Jurkat, Clone E6-1 (cell line): ENCODE data around the gene UBN1.

Source experiments
- DNase-seq: peaks from one replicate; pipeline ENCODE4 v3.0.0-alpha.2; 2011; ENCODE audit warnings: low read depth, low spot score
- H3K4me3 ChIP-seq: 2 replicates; pipeline ENCODE4 v1.5.1; 2011; ENCODE audit warnings: mild to moderate bottlenecking, low read length, control low read depth, moderate library complexity

The UBN1 gene

DNA sequence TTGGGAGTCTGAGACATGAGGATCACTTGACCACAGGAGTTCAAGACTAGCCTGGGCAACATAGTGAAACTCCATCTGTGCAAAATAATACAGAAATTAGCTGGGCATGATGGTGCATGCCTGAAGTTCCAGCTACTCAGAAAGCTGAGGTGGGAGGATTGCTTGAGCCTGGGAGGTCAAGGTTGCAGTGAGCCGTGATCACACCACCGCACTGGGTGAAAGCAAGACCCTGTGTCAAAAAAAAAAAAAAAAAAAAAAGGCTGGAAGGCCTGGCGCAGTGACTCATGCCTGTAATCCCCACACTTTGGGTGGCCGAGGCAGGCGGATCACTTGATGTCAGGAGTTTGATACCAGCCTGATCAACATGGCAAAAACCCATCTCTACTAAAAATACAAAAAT lies 8.1 kb downstream of the UBN1 start:
- no peak overlapping the region for H3K4me3 ChIP-seq
- DNase-seq = no peak

DNA sequence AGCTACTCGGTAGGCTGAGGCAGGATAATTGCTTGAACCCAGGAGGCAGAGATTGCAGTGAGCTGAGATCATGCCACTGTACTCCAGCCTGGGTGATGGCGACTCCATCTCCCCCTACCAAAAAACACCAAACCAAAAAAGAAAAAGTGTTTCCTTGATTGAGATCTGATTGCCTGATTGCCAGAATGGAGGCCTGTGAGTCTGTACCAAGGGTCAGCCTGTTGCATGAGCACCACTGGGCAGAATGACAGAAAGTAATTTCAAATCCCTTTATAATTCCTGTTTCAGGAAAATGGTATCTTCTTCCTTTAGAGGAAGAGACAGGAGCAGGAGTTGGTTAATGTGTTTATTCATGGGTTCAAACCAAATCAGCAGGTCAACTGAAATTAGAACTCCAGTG lies 8.5 kb downstream of the UBN1 start:
- H3K4me3 ChIP-seq = no peak overlapping the region
- no peak for DNase-seq

DNA sequence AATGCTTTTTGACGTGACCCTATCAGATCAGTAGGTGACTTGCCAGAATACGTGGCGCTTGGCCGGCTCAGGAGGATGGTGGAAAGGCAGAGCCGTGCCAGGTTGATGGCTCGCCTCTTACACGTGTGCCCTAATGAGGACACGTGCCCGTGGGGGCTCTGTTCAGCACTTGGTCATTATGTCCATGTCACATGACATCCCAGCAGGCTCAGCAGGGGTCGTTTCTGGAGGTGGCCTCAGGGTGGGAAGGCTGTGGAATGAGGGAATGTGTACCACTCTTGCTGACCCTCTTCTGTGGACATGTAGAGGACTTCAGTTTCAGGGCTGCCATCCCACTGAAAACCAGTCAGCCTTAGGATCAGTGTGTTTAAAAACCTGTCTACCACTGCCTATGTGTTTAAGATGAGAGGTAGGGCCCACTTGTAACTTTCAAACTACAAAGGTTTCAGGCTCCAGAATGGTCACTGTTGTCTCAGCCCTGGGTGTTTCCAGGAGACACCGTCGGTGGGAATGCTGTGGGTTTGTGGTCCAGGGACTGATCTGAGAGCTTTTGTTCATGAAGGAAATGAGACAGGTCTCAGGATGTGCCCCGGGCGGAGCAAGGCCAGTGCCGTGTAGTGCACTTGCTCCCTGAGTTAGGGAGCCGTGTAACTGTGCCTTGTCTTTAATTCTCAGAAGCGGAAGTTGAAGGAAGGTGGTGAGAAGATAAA lies 12.1 kb downstream of the UBN1 start:
- no peak for DNase-seq
- H3K4me3 ChIP-seq = no peak overlapping the region

DNA sequence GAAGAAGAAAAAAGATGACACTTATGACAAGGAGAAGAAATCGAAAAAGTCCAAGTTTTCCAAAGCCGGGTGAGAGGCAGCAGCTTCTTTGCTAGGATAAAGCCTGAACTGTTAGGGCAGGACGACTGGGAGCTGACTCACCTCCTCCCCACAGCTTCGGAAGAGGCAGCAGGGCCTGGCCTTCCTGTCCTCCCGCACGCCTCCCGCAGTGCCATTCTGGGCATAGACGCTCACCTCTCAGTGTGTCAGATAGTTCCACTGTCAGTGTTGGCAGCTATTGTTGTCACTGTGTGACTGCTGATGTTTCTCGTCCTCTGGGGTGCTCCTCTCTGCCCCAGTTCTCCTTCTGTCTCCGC lies 12.6 kb downstream of the UBN1 start:
- DNase-seq = no peak
- no peak overlapping the region for H3K4me3 ChIP-seq

DNA sequence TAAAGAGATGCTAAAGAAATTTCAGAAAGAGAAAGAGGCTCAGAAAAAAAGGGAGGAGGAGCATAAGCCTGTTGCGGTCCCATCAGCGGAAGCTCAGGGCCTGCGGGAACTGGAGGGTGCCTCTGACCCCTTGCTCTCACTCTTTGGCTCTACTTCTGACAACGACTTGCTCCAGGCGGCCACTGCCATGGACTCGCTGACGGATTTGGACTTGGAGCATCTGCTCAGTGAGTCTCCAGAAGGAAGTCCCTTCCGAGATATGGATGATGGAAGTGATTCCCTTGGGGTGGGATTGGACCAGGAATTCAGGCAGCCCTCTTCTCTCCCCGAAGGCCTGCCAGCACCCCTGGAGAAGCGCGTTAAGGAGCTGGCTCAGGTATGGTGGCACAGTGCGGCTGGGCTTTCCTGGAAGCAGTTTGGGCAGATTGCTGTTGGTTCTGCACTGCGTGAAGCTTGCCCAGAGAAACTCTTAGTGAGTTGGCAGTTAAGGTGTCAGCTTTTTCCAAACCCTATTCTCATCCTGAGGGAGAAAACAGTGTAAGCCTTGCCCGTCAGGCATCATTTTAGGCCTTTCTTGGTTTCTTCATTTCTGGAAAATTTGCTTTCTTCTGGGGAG lies 13.6 kb downstream of the UBN1 start:
- no peak overlapping the region for H3K4me3 ChIP-seq
- no peak for DNase-seq

DNA sequence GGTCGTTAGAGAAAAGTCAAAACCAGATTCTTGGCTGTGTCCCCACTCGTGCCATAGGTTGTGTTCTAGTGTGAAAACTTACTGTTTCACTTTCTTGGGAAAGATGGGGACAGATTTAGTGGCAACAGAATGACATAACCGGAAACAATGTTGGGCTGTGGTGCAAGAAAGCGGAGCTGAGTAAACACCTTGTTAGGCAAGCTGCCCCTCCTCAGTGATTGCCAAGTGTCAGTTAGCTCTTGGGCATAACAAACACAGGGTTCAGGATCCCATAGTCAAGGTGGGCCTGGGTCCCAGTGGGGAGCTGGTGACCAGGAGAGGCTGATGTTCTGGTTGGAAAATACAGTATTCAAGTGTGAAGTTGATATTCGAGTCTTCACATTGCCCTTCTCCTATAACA lies 15.4 kb downstream of the UBN1 start:
- H3K4me3 ChIP-seq = no peak overlapping the region
- DNase-seq = no peak

DNA sequence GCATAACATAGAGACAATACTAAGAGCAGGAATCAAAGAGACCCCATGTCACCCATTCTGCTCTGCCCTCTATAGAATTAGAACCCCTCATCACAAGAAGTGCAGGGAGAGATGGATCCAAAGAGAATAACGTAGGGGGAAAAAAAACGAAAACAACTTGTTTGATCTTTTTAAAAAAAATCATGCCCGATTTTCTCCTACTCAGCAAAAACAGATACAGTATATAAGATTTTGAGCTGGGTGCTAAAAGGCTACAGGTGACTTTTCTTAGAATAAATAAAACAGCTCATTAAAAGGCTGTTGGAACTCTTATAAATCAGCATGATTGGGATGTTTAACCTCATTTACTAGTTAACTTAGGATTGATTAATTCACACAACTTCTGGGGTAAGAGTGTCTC lies 17.4 kb downstream of the UBN1 start:
- no peak overlapping the region for H3K4me3 ChIP-seq
- no peak for DNase-seq

DNA sequence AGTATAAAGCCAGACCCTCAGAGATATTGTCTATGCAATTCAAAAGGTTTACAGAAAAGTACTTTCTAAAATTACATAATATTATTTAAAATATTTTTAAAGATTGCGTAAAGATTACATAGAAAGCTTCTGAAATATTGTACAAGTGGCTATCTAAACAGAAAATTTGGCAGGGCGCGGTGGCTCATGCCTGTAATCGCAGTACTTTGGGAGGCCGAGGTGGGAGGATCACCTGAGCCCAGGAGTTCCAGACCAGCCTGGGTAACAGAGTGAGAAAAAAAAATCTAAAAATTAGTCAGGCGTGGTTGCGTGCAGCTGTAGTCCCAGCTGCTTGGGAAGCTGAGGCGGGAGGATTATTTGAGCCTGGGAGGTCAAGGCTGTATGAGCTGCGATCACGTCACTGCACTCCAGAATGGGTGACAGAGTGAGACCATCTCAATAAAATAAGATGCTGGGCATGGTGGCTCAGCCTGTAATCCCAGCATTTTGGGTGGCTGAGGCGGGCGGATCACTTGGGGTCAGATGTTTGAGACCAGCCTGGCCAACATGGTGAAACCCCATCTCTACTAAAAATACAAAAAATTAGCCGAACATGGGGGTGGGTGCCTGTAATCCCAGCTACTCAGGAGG lies 18.1 kb downstream of the UBN1 start:
- no peak overlapping the region for H3K4me3 ChIP-seq

DNA sequence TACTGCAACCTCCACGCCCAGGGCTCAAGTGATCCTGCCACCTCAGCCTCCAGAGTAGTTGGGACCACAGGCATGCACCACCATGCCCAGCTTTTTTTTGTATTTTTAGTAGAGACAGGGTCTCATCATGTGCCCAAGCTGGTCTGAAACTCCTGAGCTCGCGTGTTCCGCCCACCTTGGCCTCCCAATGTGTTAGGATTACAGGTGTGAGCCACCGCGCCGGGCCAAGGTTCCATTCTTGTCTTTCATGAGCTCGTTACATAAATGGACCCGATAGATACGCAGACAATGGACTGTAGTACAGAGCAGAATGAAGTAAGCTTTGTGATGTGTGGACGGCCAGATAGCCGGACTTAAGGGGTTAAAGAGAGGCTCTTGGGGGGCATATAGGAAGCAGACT lies 19.3 kb downstream of the UBN1 start:
- no peak for DNase-seq
- H3K4me3 ChIP-seq = no peak overlapping the region

More for the DNA sequence above, 18.1 kb downstream of the UBN1 start:
- no peak for DNase-seq

DNA sequence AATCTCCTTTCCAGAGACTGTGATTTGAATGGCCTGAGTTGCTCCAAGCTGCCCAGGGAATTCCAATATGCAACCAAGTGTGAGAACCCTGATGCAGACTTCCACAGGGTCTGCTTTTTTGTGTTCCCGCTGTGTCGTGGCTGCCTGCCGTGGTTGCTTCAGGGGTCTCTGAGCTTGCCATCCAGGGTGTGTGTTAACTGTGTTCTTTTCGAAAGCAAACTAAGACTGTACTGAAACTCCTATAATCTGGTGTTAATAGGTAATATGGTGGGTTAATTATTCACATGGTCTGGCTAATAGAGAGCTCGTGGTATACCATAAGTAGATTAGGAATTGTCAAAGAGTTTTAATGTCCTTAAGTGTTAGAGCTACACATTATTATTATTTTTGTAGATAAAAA lies 20.7 kb downstream of the UBN1 start:
- DNase-seq = no peak
- no peak overlapping the region for H3K4me3 ChIP-seq

DNA sequence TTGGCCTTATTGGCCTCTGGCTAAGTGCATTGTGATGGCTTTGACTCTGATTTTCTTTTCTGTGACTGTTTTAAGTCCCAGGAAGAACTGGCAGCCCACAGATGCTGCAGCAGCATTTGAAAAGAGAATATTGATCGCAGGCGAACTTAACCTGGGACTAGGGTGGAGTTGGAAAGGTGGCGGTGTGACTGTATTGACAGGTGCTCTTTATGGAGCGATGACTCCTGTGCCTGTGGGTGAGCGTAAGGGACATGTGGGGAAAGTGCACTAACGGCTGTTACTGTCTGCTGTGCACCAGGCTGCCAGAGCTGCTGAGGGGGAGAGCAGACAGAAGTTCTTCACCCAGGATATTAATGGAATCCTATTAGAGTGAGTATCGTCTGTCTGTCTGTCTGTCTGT lies 21.3 kb downstream of the UBN1 start:
- no peak overlapping the region for H3K4me3 ChIP-seq
- DNase-seq = no peak

DNA sequence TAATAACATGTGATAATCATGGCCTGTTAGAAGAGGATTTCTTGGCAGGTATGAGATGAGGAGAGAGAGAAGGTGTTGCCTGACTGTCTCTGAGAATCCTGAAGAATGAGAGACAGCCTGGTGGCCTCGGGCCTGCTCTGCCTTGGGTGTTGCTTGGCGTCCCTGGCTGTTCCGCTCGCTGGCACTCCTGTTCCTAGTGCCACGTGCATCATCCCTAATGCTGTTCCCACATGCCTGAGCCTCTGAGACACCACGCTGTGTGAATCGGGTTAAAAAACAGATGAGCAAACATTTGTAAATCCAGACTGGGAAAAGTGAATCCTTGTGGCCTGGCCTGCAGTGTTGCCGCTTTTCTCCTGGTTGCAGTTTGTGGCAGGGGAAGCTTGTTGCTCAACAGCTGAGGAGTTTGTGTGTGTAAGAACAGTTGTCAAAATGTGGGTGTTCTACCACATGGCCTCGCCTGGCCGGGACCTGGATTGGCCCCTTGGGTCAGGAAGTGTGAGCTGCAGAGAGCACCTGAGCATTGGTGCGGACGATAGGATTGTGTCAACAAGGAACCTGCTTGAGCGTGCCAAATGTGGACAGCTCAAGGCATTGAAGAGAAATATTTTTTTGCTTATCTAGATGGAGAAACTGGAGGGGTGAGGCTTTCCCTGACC lies 22.0 kb downstream of the UBN1 start:
- H3K4me3 ChIP-seq = no peak overlapping the region
- DNase-seq = no peak

DNA sequence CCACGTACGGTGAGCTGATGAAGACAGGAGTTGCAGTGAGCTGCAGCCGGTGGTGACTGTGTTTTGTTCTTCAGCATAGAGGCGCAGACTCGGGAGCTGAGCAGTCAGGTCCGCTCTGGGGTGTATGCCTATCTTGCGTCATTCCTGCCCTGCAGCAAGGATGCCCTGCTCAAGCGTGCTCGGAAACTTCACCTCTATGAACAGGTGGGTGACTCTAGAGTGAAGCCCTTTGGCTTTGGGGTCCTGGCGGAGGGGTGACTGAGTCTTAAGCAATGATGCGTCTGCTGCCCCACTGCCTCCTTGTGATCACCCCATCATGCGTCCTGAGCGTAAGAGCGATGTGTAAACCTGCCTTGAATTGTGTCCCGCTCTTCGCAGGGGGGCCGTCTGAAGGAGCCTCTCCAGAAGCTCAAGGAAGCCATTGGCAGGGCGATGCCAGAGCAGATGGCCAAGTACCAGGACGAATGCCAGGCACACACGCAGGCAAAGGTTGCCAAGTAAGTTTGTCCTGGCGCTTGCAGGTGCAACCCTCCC lies 22.9 kb downstream of the UBN1 start:
- DNase-seq = no peak
- H3K4me3 ChIP-seq = no peak overlapping the region

DNA sequence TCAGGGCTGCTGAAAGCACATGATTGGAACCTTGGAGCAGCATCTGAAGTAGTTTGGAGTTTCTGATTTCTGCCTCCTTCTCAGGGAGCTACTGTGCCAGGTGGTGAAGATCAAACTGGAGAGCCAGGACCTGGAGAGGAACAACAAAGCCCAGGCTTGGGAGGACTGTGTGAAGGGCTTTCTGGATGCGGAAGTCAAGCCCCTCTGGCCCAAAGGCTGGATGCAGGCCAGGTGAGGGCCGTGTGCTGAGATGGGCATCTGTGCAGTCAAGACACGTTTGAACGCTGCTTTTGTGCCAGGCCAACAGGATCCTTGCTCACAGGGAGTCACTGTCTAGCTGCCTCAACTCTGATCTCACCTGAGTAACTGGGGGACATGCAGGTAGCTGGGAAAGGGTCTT lies 23.8 kb downstream of the UBN1 start:
- DNase-seq = no peak
- no peak overlapping the region for H3K4me3 ChIP-seq

DNA sequence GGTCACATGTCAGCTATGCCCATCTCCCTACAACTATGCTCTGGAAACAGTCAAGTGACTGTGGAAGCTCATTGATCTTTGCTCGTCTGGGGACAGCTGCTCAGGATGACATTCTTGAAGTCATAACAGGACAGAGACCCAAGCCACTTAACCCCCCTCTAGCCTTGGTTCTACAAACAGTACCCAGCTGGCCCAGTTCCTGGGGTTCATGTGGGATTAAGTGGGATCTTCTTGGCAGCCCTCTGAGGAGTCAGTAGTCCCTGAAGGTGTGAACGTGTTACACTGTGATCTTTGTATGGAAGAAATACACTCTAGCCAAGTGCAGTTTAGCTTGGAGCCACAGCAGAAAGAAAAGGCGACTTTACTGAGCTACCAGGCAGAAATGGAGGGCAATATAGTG lies 25.8 kb downstream of the UBN1 start:
- no peak for DNase-seq
- H3K4me3 ChIP-seq = no peak overlapping the region

DNA sequence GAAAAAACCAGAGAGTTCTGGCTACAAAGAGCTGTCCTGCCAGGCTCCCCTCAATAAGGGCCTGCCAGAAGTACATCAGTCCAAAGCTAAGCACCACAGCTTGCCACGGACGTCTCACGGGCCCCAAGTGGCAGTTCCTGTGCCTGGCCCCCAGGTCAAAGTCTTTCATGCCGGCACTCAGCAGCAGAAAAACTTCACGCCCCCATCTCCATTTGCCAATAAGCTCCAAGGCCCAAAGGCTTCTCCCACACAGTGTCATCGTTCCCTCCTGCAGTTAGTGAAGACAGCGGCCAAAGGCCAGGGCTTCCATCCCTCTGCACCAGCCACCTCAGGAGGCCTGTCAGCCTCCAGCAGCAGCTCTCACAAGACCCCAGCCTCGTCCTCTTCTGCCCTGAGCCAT lies 27.4 kb downstream of the UBN1 start:
- DNase-seq = no peak
- H3K4me3 ChIP-seq = no peak overlapping the region

DNA sequence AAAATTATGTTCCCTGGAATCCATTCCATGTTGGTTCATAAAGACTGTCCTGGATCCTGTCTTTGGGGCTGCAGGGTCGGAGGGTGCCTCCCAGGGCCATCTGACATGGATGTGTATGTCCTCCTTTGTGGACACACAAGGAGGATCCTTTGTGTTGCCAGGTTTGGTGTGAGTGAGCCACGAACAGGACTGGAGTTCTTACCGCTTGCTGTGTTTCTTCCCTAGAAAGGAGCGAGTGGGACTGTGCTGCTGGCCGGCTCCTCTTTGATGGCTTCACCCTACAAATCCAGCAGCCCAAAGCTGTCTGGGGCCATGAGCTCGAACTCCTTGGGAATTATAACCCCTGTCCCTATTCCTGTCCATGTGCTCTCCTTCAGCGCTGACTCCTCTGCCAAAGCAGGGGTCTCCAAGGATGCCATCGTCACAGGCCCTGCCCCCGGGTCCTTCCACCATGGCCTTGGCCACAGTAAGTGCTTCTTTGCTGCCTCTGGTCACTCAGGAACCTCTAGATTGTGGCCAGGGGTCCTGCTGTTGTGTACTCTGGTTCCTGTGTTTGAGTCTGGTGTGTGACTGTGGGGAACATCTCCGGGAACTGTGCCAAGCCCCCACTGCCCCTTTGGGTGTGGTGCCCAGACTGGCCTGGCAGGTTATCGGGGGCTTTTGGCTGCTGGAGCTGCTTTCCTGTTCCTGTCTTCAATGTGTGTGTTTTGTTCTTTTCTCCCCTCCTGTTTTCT lies 29.5 kb downstream of the UBN1 start:
- DNase-seq = no peak
- H3K4me3 ChIP-seq = no peak overlapping the region

DNA sequence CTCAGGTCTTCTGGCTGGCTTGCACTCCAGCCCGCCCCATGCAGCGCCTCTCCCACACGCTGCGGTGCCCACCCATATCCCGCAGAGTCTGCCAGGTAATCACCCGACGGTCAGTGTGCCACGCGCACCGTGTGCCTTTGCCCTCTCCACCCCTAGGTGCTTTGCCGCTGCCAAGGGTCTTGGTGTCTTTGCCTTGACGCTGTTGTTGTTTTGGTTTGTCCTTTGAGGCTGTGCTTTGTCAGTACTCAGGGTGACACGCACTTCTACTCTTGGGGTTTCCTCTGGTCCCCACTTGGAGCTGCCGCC lies 30.1 kb downstream of the UBN1 start:
- H3K4me3 ChIP-seq = no peak overlapping the region
- DNase-seq = no peak

DNA sequence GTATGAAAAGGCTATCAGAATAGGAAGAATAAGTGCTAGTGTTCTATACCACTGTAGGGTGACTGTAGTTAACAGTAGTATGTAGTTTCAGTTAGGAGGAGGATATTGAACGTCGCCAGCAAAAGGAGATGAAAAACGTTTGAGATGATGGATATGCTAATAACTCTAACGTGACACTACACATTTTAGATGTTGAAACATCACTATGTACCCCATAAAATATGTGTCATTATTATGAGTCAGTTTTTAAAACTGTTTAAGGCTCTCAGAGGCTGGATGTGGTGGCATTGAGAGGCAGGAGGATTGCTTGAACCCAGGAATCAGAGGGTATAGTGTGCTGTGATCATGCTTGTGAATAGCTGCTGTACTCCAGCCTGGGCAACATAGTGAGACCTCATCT lies 31.8 kb downstream of the UBN1 start:
- H3K4me3 ChIP-seq = no peak overlapping the region
- no peak for DNase-seq
